GM12865 (cell line): ENCODE results near the gene TMEM205.
"Not testable (repeated sequence)": the region's sequence is repeated elsewhere in the genome, so short reads cannot be mapped to it uniquely, and the experiment has no call there.

ENCODE experiments used
- DNase-seq: peaks from one replicate; pipeline ENCODE4 v3.0.0; 2010; ENCODE audit warnings: low read depth
- H3K4me3 ChIP-seq: 2 replicates; pipeline ENCODE4 v1.5.1; 2011; ENCODE audit warnings: mild to moderate bottlenecking, low read depth, low read length, control low read depth
- TF ChIP-seq, protein P1 (sequence below): IDR thresholded peaks from 2 replicates; pipeline ENCODE4 v1.5.1; 2011; ENCODE audit warnings: low read length, control low read depth, low read depth, inconsistent platforms; ENCODE audit not compliant: insufficient read depth; ENCODE audit errors: missing control alignments

TMEM205 gene

DNA sequence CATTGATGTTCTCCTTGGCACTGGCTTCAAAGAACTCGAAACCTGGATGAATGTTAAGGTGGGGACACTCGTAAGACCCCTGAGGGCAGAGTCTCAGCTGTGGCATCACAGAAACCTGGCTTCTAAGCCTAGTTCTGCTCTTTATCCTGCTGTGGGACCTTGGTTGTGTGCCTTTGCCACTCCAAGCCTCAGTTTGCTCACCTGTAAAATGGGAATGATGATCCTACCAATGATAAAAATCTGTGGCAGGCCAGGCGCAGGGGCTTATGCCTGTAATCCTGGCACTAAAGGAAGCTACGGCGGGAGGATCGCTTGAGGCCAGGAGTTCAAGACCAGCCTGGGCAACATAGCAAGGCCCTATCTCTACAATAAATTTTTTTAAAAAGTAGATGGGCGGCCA is 20.5 kb downstream of the TMEM205 start:
- no peak for DNase-seq
- H3K4me3 ChIP-seq: no peak overlapping the region
- TF ChIP-seq, protein P1, sequence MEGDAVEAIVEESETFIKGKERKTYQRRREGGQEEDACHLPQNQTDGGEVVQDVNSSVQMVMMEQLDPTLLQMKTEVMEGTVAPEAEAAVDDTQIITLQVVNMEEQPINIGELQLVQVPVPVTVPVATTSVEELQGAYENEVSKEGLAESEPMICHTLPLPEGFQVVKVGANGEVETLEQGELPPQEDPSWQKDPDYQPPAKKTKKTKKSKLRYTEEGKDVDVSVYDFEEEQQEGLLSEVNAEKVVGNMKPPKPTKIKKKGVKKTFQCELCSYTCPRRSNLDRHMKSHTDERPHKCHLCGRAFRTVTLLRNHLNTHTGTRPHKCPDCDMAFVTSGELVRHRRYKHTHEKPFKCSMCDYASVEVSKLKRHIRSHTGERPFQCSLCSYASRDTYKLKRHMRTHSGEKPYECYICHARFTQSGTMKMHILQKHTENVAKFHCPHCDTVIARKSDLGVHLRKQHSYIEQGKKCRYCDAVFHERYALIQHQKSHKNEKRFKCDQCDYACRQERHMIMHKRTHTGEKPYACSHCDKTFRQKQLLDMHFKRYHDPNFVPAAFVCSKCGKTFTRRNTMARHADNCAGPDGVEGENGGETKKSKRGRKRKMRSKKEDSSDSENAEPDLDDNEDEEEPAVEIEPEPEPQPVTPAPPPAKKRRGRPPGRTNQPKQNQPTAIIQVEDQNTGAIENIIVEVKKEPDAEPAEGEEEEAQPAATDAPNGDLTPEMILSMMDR: no peak

DNA sequence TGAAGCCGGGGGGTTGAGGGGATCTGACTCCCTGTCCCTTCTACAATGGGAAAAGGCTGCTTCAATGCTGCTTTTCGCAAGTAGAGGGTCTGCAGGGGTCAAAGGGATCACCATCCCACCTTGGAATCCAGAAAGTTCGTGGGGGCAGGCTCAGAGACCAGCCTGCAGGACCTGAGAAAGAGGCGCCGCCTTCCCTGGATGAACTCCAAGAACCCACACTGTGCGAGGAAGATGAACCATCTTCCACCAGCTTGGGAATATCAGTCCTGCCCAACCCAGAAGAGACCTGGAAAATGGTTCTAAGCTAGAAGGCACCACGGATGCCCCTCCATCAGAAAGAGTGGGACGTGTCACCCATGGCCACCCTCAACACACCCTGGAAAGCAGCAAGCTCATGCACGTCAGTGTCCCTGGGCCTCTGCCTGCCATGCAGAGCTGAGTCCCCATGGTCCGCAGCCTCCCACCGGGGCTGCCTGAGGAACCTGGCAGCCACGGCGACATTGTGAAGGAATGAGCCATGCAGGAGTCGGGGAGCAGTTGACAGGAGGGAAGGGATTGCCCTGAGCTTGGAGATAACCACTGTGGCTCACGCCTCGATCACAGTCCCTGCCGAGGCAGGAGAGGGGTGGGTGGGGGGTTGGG is 21.2 kb downstream of the TMEM205 start:
- no peak overlapping the region for H3K4me3 ChIP-seq
- TF ChIP-seq, protein P1: no peak
- DNase-seq: no peak

DNA sequence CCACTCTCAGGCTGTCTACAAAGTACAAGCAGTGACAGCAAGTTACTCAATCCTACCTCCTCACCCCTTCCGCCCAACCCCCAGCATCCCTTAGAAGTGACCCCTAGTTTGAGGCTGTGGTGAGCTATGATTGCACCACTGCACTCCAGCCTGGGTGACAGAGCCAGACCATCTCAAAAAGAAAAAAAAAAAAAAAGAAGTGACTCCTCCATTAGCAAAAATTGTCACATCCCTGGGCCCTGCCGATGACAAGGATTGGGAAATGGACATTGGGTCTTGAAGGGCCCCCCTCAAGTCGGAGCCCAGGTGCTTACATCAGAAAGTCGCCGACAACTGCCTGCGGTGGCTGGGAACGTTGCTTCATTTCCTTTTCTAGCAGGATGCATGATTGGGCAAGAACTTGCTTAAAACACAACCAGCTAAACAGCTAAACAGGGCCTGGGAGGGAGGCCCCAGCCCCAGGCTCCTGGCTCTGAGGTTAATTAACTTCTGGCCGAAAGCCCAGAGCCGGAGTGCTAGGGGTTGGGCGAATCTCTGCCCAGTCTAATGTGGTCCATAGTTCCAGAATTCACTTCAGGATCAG is 21.9 kb downstream of the TMEM205 start:
- TF ChIP-seq, protein P1: no peak
- H3K4me3 ChIP-seq: no peak overlapping the region; the same call in 1 of the 2 replicates
- peak; percentile 90 for DNase-seq

DNA sequence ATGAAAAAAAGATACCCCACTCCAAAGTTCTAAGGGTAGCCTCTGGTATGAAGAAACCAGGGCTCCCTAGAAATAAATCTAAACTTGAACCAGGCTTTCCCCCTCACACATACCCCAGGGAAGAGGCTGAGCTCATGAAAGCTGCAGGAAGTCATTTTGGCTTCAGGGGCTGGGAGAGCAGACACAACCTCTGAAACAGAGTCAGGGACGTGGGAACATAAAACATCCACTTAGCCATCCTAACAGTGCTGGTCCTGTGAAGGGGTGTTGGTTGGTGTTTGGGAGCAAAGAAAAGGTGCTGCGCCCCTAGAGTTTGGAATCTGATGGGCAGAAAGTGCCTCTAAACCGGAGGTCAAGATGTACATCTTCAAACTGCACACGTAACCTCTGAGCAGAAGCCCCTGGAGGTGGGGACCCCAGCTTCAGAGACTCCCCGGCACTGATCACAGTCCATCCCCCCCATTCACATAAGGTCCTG is 22.4 kb downstream of the TMEM205 start:
- no peak overlapping the region for H3K4me3 ChIP-seq
- no peak for DNase-seq
- TF ChIP-seq, protein P1: no peak

DNA sequence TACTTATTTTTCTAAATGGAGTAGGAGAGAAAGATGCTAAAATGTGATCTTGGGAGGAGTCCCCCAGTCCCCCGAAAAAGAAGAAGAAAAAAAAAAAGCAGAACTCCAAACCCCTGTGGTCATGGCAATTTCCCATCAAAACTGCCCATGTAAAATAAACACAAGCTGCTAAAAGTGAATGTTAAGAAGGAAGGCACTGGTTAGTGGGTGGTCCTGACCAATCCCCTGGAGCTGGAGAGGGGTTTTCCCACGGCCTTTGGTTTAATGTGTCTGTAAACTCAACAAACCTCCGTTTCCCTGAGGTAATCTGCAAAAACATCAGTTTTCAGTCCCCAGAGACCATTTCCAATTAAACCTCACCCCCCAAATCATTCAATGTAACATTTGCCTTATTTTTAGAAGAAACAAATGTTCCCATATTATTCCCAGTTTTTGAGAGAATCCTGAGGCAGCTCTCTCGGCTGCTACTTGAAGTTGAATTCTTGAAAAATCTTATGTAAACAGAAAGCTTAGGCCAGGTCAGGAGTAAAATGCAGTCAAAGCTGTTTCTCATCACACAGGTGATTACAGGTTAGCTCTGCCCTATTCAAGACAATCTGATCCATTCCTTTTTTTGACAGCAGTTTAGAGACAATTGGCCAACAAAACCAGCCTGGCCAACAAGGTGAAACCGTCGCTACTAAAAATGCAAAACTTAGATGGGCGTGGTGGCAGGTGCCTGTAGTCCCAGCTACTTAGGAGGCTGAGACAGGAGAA is 23.6 kb downstream of the TMEM205 start:
- no peak overlapping the region for H3K4me3 ChIP-seq
- TF ChIP-seq, protein P1: no peak
- DNase-seq: no peak

DNA sequence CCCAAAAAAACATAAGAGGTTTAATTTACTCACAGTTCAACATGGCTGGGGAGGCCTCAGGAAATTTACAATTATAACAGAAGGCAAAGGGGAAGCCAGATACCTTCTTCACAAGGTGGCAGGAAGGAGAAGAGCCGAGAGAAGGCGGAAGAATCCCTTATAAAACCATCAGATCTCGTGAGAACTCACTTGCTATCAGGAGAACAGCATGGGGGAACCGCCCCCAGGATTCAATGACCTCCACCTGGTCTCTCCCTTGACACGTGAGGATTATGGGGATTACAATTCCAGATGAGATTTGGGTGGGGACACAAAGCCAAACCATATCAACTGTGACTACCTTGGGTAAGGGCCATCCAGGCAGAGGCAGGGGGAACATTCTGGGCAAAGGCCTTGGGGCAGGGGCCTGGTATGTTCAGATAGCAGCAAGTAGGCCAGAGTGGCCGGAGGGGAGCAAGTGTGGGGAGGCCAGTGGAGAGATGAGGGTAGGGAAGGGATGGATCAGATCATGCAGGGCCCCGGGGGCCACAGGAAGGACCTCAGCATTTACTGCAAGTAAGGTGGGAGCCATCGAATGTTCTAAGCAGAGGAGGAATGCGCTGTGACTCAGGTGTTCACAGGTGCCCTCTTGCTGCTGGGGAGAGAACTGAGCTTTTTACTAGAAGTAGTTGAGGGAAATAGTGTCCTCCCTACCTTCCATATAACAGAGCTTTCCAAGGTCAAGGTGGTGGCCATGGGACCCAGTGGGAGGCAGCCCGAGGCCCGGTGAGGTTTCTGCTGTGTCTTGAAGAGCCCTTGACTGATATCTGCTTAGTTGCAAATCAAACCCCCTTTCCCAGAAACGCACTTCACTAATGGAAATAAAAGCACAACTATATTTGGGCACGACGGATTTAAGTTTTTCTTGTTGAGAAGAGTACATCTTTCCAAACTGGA is 24.6 kb downstream of the TMEM205 start:
- no peak overlapping the region for H3K4me3 ChIP-seq
- DNase-seq: no peak
- TF ChIP-seq, protein P1: peak; percentile 9

DNA sequence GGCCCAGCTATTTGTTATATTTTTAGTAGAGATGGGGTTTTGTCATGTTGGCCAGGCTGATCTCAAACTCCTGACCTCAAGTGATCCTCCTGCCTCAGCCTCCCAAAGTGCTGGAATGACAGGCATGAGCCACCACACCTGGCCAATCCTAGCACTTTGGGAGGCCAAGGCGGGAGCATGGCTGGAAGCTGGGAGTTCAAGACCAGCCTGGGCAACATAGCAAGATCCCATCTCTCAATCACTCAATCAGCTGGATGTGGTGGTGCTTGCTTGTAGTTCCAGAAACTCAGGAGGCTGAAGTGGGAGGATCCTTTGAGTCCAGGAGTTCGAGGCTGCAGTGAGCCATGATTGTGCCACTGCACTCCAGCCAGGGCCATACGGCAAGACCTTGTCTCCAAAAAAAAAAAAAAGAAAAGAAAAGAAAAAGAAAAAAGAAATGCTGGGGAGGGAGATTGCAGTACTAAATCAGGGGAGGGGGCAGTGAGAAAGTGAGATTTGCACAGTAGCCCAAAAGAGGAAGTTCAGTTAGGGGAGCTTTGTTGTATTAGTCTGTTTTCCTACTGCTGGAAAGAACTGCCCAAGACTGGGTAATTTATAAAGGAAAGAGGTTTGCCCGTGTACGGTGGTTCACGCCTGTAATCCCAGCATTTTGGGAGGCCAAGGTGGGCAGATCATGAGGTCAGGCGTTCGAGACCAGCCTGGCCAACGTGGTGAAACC is 25.6 kb downstream of the TMEM205 start:
- H3K4me3 ChIP-seq, DNase-seq: not testable (repeated sequence)
